Neutrophil (primary cell): ENCODE results near the gene PRR5L.

Source experiments
- H3K27ac ChIP-seq: fragments of 200-600 bp; sonication (generic); 2 replicates; pipeline ENCODE4 v1.5.1; 2016; ENCODE audit warnings: mild to moderate bottlenecking, moderate library complexity
- H3K27me3 ChIP-seq: fragments of 200-600 bp; sonication (generic); 2 replicates; pipeline ENCODE4 v1.6.0; 2016; ENCODE audit warnings: mild to moderate bottlenecking
- H3K36me3 ChIP-seq: fragments of 200-600 bp; sonication (generic); 2 replicates; pipeline ENCODE4 v1.5.1; 2017
- H3K4me1 ChIP-seq, 2 experiments: fragments of 200-600 bp in 1 of 2; sonication (generic) in 1 of 2; 1 replicate in 1 of 2; 2 replicates in 1 of 2; pipeline versions ENCODE4 v1.5.1 to v1.6.1; 2013 to 2016; ENCODE audit warnings: low read depth in 1 of 2, low read length in 1 of 2, mild to moderate bottlenecking in 1 of 2, moderate library complexity in 1 of 2; ENCODE audit not compliant: control insufficient read depth in 1 of 2, insufficient read depth in 1 of 2
- H3K4me3 ChIP-seq, 2 experiments: fragments of 200-600 bp in 1 of 2; sonication (generic) in 1 of 2; 1 replicate in 1 of 2; 2 replicates in 1 of 2; pipeline ENCODE4 v1.5.1; 2013 to 2016; ENCODE audit warnings: low read depth in 1 of 2, low read length in 1 of 2, mild to moderate bottlenecking in 1 of 2, moderate library complexity in 1 of 2
- H3K9me3 ChIP-seq: fragments of 200-600 bp; sonication (generic); 2 replicates; pipeline ENCODE4 v1.5.1; 2016
- TF ChIP-seq, protein P1 (sequence below): fragments of 200-600 bp; sonication (generic); IDR thresholded peaks from 2 replicates; pipeline ENCODE4 v1.5.1; 2016; ENCODE audit warnings: antibody characterized with exemption

The PRR5L gene

DNA sequence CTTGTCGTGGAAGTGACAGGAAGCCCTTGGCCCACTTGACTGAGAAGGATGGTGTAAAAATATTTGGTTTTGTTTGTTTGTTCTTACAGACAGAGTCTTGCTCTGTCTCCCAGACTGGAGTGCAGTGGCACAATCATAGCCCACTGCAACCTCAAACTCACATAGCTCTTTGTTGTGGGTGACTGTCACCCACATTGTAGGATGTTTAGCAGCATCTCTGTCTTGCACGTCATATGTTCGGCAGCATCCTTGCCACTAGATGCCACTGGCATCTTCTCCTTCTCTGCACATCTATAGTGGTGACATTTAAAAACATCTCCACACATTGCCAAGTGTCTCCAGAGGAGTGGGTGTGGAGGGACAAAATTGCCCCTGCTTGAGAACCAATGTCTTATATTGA is 56.8 kb downstream of the PRR5L start:
- no peaks in the 10 kb centered on the region for H3K9me3 ChIP-seq
- TF ChIP-seq, protein P1, sequence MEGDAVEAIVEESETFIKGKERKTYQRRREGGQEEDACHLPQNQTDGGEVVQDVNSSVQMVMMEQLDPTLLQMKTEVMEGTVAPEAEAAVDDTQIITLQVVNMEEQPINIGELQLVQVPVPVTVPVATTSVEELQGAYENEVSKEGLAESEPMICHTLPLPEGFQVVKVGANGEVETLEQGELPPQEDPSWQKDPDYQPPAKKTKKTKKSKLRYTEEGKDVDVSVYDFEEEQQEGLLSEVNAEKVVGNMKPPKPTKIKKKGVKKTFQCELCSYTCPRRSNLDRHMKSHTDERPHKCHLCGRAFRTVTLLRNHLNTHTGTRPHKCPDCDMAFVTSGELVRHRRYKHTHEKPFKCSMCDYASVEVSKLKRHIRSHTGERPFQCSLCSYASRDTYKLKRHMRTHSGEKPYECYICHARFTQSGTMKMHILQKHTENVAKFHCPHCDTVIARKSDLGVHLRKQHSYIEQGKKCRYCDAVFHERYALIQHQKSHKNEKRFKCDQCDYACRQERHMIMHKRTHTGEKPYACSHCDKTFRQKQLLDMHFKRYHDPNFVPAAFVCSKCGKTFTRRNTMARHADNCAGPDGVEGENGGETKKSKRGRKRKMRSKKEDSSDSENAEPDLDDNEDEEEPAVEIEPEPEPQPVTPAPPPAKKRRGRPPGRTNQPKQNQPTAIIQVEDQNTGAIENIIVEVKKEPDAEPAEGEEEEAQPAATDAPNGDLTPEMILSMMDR = no peak
- no peak overlapping the region for H3K27ac ChIP-seq
- no peaks in the 10 kb centered on the region for H3K36me3 ChIP-seq
- no peak overlapping the region for H3K4me3 ChIP-seq
- no peaks in the 10 kb centered on the region for H3K27me3 ChIP-seq
- no peaks in the 10 kb centered on the region for H3K4me1 ChIP-seq

DNA sequence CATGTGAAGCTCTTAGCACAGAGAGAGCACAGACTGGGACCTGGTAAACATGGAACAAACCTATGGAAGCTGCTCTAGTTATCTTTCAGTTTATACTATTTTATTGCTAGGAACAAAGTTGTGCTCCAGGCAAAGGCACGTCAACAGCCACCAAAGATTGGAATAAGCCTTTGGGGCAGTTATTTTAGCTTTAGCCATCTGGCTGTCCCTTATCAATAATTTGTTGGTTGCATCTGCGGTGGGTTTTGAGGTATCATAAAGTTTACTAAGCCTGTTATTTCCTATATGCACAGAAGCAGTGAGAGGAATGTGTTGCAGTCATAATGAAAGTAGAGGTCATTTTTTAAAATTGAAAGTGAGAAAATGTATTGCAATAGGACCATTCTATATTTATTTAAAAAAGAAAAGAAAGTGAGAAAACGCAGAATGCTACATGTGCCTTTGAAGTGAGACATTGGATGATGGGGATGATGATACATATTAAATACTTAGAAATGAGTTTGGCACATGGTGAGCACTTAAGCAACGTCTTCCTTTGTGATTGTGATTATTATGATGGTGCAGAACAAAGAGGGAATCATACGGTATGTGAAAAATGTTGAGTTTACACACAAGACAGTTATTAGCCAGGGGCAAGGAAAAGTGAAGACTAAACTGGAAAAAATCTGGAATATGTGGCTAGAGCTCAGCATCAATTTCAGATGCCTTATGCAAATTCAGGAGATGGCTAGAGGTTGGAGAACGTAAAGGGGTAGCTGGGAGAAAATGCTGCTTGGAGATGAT is 58.3 kb downstream of the PRR5L start:
- H3K4me1 ChIP-seq = no peaks in the 10 kb centered on the region
- no peaks in the 10 kb centered on the region for H3K9me3 ChIP-seq
- H3K36me3 ChIP-seq = no peaks in the 10 kb centered on the region
- H3K27ac ChIP-seq = no peak overlapping the region
- no peaks in the 10 kb centered on the region for H3K27me3 ChIP-seq
- TF ChIP-seq, protein P1 = no peak
- no peak overlapping the region for H3K4me3 ChIP-seq

DNA sequence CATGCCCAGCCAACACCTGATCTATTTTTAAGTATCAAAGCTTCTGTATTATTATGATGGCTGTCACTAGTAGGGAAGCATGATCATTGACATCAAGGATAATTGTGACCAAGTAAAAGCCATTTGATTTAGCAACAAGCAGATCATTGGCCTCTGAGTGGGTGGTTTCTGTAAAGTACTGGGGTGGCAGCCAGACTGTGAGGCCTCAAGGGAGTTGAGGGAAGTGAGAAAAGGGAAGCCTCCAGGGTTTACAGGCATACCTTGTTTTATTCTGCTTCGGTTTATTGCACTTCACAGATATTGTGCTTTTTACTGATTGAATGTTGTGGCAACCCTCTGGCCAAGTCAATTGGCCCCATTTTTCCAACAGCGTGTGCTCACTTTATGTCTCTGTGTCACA is 60.1 kb downstream of the PRR5L start:
- H3K27me3 ChIP-seq = peaks cover 3% of the 10 kb centered on the region

DNA sequence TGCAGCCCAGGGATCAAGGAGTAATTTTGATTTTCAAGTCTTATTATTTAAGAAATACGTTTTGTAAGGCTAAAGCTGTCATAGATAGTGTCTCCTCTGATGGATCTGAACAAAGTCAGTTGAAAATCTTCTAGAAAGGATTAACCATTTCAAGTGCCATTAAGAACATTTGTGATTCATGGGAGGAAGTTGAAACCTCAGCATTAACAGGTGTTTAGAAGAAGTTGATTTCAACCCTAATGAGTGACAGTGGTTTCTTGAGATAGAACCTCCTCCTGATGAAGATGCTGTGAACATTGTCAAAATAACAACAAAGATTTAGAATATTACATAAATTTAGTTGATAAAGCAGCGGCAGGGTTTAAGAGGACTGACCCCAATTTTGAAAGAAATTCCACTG is 61.7 kb downstream of the PRR5L start:
- Histone ChIP-seq H3K4me3 (no peak overlapping the region), H3K36me3 (no peaks in the 10 kb centered on the region), H3K9me3 (no peaks in the 10 kb centered on the region), H3K4me1 (peaks cover 0 to 6% of the 10 kb centered on the region in 2 experiments), H3K27me3 (peaks cover 20% of the 10 kb centered on the region), H3K27ac (no peak overlapping the region)
- TF ChIP-seq, protein P1 = no peak

More for the DNA sequence above, 60.1 kb downstream of the PRR5L start:
- Histone ChIP-seq H3K36me3 (no peaks in the 10 kb centered on the region), H3K4me3 (no peak overlapping the region), H3K9me3 (no peaks in the 10 kb centered on the region), H3K27ac (no peak overlapping the region), H3K4me1 (peaks cover 0 to 5% of the 10 kb centered on the region in 2 experiments)
- TF ChIP-seq, protein P1 = no peak

DNA sequence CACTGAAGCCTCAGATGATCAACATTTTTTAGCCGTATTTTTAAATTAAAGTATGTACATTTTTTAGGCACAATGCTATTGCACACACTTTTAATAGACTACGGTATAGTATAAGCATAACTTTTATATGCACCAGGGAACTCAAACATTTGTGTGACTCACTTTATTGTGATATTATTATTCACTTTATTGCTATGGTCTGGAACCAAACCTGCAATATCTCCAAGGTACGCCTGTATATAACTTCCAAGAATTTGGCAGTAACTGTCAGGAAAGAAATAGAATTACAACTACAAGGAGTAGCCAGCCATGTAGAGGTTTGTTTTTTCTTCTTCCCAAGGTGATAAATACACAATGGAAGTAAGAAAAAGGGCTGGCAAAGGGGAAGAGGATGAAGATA is 62.3 kb downstream of the PRR5L start:
- H3K4me1 ChIP-seq = peaks cover 0 to 6% of the 10 kb centered on the region in 2 experiments
- TF ChIP-seq, protein P1 = no peak
- H3K9me3 ChIP-seq = no peaks in the 10 kb centered on the region
- H3K4me3 ChIP-seq = no peak overlapping the region
- no peak overlapping the region for H3K27ac ChIP-seq
- no peaks in the 10 kb centered on the region for H3K36me3 ChIP-seq
- H3K27me3 ChIP-seq = peaks cover 26% of the 10 kb centered on the region
